Measurements from ENCODE around the gene EXOSC5. TPM values are rescaled to one million over a fixed set of nuclear protein-coding genes. Genes with fewer than 3 reads are reported as not detected.

Gene EXOSC5
- total and polyA plus RNA-seq, 2 donors from 2014 or later, result 15.5 to 16.8 TPM

DNA sequence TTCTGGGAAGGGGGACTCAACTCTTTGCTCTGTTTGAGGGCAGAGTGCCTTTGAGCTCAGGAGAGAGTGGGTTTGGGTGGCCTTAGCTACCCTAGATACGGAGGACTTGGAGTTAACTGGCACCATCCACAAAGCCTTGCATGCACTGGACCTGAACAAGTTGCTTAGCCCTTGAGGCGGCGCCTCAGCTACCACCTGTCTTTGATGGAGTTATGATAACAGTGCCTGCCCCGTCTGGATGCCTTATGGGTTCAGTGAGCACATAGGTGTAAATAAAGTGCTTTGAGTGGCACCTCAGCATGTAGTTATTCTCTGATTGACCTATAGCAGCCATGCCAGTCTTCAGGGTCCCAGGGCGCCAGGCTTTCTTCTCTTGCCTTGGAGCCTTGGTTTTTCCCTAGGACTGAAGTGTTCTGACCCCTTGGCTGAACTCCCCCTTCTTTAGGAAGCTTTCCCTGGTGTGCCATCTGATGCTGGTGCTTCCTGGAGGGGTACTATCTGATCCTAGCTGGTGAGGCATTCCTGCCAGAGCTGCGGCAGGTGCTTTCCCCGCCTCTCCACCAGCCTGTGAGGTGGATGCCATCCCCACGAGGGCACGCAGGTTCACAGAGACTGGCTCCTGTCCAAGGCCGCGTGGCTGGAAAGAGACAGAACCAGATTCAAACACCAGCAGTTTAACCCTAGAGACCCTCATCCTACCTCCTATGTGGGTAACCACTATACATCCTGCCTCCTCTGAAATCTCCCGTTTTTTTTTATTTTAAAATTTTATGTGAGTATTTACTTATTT, 6.2 kb upstream of the EXOSC5 start:
- H3K9me3 ChIP-seq (ENCODE audit: control insufficient read depth in 2 of 3, insufficient read depth in 1 of 3, low read length in 3 of 3), result no peaks in the 10 kb centered on the region
- TF ChIP-seq, protein P1, sequence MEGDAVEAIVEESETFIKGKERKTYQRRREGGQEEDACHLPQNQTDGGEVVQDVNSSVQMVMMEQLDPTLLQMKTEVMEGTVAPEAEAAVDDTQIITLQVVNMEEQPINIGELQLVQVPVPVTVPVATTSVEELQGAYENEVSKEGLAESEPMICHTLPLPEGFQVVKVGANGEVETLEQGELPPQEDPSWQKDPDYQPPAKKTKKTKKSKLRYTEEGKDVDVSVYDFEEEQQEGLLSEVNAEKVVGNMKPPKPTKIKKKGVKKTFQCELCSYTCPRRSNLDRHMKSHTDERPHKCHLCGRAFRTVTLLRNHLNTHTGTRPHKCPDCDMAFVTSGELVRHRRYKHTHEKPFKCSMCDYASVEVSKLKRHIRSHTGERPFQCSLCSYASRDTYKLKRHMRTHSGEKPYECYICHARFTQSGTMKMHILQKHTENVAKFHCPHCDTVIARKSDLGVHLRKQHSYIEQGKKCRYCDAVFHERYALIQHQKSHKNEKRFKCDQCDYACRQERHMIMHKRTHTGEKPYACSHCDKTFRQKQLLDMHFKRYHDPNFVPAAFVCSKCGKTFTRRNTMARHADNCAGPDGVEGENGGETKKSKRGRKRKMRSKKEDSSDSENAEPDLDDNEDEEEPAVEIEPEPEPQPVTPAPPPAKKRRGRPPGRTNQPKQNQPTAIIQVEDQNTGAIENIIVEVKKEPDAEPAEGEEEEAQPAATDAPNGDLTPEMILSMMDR (IDR thresholded peaks at IDR 0.05; ENCODE audit: borderline replicate concordance, extremely low read depth, insufficient read depth), result no peak
- FAIRE-seq, result no peak

DNA sequence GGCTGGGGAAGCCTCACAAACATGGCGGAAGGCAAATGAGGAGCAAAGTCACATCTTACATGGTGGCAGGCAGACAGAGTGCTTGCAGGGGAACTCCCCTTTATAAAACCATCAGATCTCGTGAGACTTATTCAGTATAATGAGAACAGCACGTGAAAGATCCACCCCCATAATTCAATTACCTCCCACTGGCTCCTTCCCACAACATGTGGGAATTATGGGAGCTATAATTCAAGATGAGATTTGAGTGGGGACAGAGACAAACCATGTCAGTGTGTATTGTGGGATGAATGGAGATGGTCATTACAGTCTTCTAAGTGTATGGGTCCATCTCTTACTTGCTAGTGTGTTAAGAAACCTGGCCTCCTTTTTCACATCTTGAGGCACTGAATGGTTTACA, 4.9 kb upstream of the EXOSC5 start:
- Histone ChIP-seq H3K4me1 (ENCODE audit: control insufficient read depth in 2 of 3, insufficient read depth in 2 of 3, low read depth in 1 of 3, low read length in 3 of 3) (peaks cover 0 to 19% (median 7%) of the 10 kb centered on the region in 3 donors), H3K27me3 (ENCODE audit: control insufficient read depth, insufficient read depth, low read length) (no peaks in the 10 kb centered on the region)
- TF ChIP-seq, protein P1 (IDR thresholded peaks at IDR 0.05; ENCODE audit: borderline replicate concordance, extremely low read depth, insufficient read depth), result no peak

More for the DNA sequence above, 6.2 kb upstream of the EXOSC5 start:
- Histone ChIP-seq H3K27me3 (ENCODE audit: control insufficient read depth, insufficient read depth, low read length) (no peaks in the 10 kb centered on the region), H3K4me1 (ENCODE audit: control insufficient read depth in 2 of 3, insufficient read depth in 2 of 3, low read depth in 1 of 3, low read length in 3 of 3) (peaks cover 0 to 20% (median 6%) of the 10 kb centered on the region in 3 donors), H3K9ac (ENCODE audit: low read length in 3 of 3) (no peak overlapping the region), H3K36me3 (ENCODE audit: control insufficient read depth in 2 of 3, insufficient read depth in 3 of 3, low read length in 3 of 3) (peaks cover 0 to 3% (median 0%) of the 10 kb centered on the region in 3 donors), H3K27ac (ENCODE audit: low read depth in 2 of 2, low read length in 2 of 2) (peak overlapping the region; percentile 13 to 23), H3K4me3 (ENCODE audit: low read length in 3 of 3) (no peak overlapping the region)
- intact Hi-C loops (cut with DNase I), result no loop called here
- DNase-seq, result peak in 1 of 5 donors; percentile 37

DNA sequence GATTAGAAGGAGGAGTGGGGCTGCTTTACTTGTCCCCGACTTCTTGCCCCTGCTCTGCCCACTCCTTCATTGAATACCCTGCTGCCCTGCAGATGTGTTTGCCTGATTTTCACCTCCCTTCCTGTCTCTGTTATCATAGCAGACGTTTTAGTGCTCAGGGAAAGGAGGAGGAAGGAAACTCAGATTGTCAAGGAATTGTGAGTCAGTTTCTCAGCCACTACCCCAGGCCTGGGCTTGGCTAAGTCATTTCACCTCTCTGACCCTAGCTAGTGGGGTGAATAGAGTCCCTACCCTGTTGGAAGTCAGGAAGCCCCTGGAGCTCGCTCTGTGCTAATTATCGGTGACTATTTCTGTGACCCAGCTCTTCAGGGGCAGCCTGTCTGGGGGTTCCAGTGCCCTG, 4.3 kb upstream of the EXOSC5 start:
- FAIRE-seq, result no peak
- H3K36me3 ChIP-seq (ENCODE audit: control insufficient read depth in 2 of 3, insufficient read depth in 3 of 3, low read length in 3 of 3), result peaks cover 0 to 3% (median 0%) of the 10 kb centered on the region in 3 donors
- DNase-seq, result no peak
- intact Hi-C loops (cut with DNase I), result no loop called here
- no peaks in the 10 kb centered on the region for H3K9me3 ChIP-seq (ENCODE audit: control insufficient read depth in 2 of 3, insufficient read depth in 1 of 3, low read length in 3 of 3)
- H3K27me3 ChIP-seq (ENCODE audit: control insufficient read depth, insufficient read depth, low read length), result no peaks in the 10 kb centered on the region
- TF ChIP-seq, protein P1 (IDR thresholded peaks at IDR 0.05; ENCODE audit: borderline replicate concordance, extremely low read depth, insufficient read depth), result no peak
- H3K27ac ChIP-seq (ENCODE audit: low read depth in 2 of 2, low read length in 2 of 2), result no peak overlapping the region
- H3K4me3 ChIP-seq (ENCODE audit: low read length in 3 of 3), result no peak overlapping the region
- no peak overlapping the region for H3K9ac ChIP-seq (ENCODE audit: low read length in 3 of 3)
- H3K4me1 ChIP-seq (ENCODE audit: control insufficient read depth in 2 of 3, insufficient read depth in 2 of 3, low read depth in 1 of 3, low read length in 3 of 3), result peaks cover 0 to 23% (median 7%) of the 10 kb centered on the region in 3 donors

More for the DNA sequence above, 4.9 kb upstream of the EXOSC5 start:
- DNase-seq (no peak), FAIRE-seq (no peak)
- Histone ChIP-seq H3K27ac (ENCODE audit: low read depth in 2 of 2, low read length in 2 of 2) (no peak overlapping the region), H3K36me3 (ENCODE audit: control insufficient read depth in 2 of 3, insufficient read depth in 3 of 3, low read length in 3 of 3) (peaks cover 0 to 3% (median 0%) of the 10 kb centered on the region in 3 donors), H3K9ac (ENCODE audit: low read length in 3 of 3) (no peak overlapping the region), H3K4me3 (ENCODE audit: low read length in 3 of 3) (no peak overlapping the region), H3K9me3 (ENCODE audit: control insufficient read depth in 2 of 3, insufficient read depth in 1 of 3, low read length in 3 of 3) (no peaks in the 10 kb centered on the region)
- intact Hi-C loops (cut with DNase I), result no loop called here

All from kidney (tissue), 14 donors.